T-helper 22 cell (primary cell): ENCODE measurements around the gene HLA-DMA.
A peak's percentile ranks its signal among the peaks of the same experiment; 100 is the strongest.

Experiments
- DNase-seq: peaks from one replicate; pipeline ENCODE4 v3.0.0-alpha.2; 2020; ENCODE audit warnings: low read depth

HLA-DMA gene

DNA sequence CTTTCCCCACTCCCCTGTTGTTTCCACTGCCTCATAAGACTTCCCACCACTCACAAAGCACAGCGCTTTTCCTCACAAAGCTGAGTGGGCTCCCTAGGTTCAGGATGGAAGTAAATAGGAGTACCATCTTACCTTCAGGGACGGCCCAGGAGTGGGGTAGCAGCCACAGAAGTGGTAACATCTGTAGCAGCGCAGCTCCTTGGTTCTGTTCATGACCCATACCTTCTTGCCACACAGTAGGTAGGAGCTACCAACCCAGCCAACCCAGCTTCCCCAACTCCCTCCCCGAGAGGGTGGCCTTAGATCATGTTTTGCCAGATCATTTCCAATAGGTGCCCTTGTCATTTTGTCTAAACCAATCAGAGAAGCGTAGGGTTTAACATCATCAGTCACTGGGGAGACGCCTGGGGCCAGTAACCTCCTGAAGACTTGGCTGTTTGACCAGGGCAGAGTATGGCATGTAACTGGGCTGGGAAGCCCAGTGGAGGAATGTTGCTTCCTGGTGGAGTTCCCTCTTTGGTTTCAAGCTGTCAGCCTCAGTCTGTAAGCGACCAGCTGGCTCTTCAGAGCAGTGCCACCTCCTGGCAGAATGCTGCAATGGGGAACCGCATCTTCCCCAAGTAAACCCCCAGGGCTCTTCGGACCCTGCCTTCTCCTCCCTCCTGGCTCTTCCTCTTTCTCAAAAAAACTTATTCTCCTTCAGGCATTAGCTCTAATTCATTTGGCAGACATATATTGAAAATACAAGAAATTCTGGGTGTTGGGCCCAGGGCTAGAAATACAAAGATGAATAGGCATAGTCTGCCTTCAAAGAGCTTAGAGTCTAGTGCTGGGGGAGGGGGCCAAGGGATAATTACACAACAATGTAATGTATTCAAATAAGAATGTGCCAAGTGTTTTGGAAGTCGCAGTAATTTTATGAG, at the start of gene HLA-DMA:
HLA-DMA (minus strand) TSS at position 281 of the 923 bp plus-strand sequence; CDS start at position 220, 61 bp downstream.
- peak; percentile 71 for DNase-seq

DNA sequence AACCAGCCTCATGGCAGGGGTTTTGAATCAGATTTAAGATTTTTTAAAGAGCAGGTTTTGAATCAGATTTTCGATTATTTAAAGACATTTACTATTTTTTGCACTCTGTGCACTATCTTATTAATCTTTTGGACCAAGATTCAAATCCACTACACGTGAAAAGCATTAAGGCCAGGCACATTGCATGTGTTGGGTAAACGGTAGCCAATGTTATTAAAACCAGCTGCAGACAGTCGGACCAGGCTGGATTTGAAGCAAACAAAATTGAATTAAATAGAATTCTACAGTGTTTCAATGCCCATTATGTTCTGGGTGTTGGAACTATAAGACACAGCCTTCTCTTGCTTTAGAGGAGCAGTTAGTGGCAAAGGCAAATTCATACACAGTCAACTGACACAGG, 48.8 kb upstream of the HLA-DMA start:
- DNase-seq, result no peak

DNA sequence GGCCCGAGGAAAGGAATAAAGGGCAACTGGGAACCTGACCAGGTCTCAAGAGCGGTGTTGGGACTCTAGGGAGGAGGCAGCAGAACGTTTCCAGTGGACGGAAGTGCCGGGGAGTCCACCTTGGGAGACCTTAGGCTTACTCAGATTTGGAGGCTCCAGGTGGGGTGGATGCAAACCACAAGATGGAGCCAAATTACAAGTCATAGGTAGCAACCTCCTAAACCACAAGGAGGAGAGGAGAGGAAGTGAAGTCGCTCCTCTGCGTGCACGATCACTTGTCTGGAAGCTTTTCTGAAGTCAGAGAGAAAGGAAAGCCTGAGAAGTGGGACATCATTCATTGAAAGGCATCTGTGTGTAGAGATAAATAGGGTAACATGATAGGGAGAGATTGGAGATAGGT, 47.2 kb upstream of the HLA-DMA start:
- no peak for DNase-seq

DNA sequence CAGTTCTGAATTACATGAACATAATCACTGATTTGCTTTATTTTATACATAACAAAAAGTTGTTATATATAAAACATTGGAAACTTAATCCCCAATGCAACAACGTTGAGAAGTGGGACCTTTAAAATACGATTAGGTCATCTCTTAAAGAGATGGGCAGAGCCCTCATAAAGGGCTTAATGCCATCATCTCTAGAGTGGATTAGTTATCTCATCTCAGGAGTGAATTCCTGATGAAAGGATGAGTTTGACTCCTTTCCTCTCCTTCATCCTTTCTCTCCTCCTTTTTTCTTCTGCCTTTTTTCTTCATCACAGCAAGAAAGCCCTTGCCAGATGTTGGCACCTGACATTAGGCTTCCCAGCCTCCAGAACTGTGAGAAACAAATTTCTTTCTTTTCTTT, 42.6 kb upstream of the HLA-DMA start:
- no peak for DNase-seq

DNA sequence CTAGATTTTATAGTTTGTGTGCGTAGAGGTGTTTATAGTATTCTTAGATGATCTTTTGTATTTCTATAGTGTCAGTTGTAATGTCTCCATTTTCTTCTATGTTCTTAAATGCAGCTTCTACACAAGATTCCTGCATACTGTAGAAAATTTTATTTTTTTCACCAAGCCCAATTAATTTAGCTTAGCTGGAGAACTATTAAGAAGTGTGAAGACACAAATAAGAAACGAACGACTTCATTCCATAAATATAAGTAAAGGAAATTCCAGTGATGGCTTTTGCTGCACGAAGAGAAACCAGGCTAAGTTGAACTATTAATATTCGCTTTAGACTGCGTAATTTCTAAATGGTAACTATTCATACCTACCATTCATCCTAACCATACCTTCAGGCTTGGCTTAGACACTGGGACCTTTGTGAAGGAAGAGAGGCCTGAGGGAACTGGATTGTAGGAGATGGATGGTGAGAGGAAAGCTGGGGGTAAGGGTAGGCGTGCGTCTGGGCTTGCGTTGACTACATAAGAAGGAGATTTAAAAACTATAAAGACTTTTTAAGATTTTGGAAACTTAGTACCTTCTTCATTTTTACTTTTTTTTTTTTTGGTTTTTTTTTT, 40.6 kb upstream of the HLA-DMA start:
- DNase-seq, result no peak

DNA sequence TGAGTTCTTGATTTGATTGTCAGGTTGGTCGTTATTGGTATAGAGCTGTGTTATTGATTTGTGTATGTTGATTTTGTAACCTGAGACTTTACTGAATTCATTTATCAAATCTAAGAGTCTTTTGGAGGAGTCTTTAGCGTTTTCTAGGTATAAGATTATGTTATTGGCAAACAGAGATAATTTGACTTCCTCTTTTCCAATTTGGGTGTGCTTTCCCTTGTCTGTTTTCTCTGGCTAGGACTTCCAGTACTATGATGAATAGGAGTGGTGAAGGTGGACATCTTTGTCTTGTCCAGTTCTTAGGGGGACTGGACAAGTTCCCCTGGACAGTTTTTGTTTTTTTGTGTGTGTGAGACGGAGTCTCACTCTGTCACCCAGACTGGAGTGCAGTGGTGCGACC, 39.1 kb upstream of the HLA-DMA start:
- DNase-seq, result no peak

DNA sequence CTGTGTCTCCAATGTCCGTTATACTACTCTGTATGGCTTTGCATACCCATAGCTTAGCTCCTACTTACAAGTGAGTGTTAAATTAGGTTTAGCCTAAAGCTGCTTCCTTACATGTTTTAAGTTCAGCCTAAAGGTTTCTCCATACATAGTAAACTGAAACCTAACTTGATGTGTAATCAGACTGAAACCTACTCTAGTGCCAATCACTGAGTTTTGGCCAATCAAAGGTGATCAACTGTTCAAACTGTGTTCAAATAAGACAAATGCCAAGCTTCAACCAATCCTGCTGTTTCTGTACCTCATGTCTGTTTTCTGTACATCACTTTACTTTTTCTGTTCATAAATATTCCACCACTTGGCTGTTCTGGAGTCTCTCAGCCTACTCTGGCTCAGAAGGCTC, 36.5 kb upstream of the HLA-DMA start:
- no peak for DNase-seq

DNA sequence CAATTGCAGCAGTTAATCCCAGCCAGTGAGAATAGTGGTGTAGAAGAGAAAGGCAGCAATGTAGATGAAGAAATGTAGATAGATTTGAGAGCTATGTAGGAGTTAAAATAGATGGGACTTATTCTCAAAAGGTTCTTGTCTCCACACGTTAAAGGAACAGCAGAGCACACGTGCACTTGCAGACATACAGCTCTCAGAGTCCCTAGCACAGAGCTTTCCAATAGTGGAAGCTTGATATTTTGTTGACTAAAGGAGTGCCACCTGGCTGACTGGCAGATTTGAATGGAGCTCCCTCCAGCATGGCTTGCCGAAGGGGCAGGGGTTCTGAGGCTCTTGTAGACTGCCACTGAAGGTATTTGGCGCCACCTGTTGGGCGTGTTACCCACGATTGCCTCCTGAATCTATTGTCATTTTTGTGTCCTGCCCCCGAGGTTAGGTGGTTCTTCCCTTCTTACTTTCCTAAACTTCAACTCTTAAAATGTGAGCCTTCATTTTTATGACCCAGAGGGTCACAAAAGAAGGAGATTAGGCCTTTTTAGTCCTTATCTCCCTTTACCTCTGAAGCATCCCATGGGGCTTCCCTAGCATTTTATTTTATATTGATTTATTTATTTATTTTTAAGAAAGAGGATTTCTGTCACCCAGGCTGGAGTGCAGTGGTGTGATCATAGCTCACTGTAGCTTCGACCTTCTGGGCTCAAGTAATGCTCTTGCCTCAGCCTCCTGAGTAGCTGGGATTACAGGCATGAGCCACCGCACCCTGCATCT, 31.9 kb upstream of the HLA-DMA start:
- DNase-seq, result peak; percentile 70

DNA sequence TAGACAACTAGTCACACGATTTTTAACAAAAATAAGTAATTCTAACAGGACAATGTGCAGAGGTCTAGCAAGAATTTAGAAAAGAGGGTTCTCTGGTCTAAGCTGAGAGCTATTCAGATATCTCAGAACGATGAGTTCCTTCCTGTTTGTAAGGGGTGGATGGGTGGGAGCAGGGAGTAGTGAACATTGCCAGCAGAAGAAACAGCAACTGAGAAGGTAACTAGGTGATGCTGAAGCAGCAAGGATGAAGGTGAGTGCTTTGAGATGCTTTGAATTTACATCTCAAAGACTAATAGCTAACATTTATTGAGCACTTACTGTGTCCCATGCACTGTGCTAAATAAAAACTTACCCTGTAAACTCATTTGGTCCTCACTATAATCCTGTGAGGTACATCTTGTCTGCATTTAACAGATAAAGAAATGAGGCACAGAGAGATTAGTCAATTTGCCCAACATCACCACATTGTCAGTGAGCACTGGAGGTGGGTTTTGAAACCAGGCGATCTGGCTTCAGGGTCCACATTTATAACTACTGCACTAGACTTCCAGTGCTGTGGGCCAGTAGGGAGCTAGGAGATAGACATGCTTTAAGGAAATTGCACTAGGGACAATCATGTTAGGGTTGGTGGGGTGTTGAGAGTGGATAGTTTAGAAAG, 31.2 kb upstream of the HLA-DMA start:
- no peak for DNase-seq

DNA sequence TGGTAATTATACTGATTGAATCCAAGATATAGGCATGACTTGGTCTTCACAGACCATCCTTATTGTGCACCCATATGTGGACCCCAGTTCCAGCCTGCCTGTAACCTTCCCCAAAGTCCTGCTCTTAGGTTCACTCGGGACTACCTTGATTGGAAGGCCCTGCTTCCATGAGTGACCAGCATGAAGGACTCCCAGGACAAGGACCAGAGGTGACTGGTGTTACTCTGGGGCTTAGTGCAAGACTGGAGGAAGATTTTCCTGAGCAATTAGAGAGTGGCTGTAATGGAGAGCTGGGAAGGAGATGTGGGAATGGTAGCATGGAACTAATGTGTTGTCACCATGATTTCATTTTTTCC, 30.6 kb upstream of the HLA-DMA start:
- no peak for DNase-seq

DNA sequence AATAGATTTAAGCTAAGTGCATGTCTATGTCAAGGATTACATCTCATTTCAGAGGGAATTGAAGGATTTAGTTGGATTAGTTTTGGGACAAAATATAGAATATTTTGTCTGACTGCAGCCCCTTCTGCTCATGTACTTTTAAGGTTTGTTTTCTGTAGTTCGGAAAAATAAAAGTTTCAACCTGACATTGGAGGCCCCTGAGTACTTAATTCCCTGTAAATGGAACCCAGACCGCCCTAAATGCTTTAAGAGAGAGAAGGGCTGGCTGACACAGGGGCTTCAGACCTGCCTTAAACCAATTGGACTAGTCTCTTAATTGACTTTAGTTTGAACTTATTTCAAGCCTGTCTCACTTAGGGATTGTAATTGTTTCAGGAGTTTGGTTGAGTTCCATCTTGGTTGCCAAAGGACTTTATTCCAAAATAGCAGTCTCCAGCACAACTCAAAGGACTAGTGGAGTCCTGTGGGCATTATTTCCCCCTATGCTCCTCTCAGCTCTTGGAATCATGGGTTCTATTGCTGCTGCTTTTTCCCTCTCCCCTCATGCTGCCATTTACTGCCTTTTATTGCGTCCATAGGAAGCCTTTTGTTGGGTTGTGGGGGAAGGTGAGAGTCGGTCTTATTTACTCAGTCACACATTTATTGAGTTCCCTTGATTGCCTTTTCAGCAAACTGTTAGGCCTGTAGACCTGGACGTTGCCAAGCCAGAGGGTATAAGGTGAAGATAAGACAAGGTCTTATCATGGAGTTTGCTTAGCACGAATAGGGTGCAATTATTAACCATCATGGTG, 30.0 kb upstream of the HLA-DMA start:
- DNase-seq, result no peak

DNA sequence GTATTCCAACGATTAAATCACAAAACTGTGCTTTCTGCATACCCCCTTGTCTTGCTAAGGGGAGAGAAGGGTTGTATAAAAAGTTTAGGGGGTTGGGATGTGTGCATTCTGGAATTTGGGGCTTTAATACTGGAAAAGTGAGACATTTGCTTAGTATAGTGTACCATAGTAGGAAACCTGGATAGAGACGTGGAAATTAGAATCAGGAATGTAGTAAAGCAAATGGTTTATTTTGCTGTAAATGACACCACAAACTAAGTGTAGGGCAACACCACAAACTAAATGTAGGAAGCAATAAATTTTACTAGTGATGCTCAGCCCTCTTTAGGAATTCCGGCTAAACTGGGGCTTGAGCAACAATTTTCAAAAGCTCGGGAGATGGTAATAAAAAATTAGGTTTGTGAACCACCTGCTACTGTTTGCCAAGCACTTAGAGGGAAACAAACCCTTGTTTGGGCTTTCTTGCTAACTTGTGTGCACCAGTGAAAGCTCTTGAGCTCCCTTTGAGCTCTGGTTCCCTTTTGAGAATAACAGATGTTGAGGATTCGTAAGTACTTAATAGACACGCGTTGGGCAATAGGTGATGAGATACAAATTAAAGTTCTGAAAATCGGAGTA, 29.3 kb upstream of the HLA-DMA start:
- DNase-seq, result no peak

DNA sequence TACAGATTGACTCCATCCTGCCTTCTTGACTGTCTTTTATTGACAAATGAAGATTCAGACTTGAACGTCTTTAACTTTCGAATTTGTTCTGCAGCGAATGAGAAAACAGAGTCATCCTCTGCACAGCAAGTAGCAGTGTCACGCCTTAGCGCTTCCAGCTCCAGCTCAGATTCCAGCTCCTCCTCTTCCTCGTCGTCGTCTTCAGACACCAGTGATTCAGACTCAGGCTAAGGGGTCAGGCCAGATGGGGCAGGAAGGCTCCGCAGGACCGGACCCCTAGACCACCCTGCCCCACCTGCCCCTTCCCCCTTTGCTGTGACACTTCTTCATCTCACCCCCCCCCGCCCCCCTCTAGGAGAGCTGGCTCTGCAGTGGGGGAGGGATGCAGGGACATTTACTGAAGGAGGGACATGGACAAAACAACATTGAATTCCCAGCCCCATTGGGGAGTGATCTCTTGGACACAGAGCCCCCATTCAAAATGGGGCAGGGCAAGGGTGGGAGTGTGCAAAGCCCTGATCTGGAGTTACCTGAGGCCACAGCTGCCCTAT, 27.7 kb upstream of the HLA-DMA start:
- no peak for DNase-seq

DNA sequence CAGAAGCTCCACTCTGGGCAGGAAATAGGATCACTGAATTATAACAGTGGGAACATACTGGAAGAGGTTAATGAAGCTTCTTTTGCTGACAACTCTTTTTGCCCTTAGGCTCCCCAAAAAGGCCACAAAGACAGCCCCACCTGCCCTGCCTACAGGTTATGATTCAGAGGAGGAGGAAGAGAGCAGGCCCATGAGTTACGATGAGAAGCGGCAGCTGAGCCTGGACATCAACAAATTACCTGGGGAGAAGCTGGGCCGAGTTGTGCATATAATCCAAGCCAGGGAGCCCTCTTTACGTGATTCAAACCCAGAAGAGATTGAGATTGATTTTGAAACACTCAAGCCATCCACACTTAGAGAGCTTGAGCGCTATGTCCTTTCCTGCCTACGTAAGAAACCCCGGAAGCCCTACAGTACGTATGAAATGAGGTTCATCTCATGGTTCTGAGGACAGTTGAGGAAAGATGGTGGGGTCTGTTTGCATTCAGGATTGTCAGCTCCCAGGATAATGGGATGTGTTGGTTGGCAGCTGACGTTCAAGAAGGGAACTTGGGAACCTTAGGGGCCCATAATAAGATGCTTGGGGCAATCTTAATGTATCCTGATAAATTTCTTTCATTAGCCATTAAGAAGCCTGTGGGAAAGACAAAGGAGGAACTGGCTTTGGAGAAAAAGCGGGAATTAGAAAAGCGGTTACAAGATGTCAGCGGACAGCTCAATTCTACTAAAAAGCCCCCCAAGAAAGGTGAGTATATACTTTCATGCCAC, 27.0 kb upstream of the HLA-DMA start:
- DNase-seq, result no peak

DNA sequence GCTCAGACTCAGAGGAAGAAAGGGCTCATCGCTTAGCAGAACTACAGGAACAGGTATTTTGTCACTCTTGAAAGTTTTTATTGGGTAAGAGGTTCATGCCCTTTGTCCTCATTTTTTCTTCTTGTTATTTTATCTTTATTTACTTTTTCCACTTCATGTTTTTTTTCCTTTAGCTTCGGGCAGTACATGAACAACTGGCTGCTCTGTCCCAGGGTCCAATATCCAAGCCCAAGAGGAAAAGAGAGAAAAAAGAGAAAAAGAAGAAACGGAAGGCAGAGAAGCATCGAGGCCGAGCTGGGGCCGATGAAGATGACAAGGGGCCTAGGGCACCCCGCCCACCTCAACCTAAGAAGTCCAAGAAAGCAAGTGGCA, 25.0 kb upstream of the HLA-DMA start:
- DNase-seq, result no peak

DNA sequence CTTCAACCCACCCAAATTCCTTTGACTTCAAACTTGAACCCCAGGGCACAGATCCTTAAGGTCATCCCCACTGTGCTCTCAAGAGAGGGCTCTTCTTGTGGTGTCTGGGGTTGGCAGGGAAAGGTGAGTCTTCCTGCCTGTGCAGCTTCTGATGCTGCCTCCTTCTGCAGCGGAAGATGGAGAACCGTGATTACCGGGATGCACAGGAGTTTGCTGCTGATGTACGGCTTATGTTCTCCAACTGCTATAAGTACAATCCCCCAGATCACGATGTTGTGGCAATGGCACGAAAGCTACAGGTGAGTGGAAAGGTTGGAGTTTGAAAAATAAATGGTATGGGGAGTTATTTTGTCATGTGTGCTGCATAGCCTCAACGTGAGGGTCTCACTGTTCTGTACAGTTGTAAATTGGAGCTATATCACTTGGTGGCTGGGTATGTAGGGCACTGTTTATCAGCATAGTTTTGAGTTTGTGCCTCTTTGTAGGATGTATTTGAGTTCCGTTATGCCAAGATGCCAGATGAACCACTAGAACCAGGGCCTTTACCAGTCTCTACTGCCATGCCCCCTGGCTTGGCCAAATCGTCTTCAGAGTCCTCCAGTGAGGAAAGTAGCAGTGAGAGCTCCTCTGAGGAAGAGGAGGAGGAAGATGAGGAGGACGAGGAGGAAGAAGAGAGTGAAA, 24.5 kb upstream of the HLA-DMA start:
- DNase-seq, result no peak

DNA sequence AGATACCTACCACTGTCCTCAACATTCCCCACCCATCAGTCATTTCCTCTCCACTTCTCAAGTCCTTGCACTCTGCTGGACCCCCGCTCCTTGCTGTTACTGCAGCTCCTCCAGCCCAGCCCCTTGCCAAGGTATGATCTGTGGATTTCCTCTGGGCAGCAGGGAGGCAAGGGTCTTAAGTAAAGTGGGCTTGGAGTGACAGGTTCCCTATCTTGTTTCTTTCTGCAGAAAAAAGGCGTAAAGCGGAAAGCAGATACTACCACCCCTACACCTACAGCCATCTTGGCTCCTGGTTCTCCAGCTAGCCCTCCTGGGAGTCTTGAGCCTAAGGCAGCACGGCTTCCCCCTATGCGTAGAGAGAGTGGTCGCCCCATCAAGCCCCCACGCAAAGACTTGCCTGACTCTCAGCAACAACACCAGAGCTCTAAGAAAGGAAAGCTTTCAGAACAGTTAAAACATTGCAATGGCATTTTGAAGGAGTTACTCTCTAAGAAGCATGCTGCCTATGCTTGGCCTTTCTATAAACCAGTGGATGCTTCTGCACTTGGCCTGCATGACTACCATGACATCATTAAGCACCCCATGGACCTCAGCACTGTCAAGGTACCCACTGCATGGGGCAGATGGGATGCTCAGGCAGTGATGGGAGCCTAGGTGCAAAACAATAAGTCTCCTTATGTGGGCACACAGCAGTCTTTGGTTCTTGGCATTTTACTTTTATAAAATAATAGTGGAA, 23.6 kb upstream of the HLA-DMA start:
- no peak for DNase-seq

DNA sequence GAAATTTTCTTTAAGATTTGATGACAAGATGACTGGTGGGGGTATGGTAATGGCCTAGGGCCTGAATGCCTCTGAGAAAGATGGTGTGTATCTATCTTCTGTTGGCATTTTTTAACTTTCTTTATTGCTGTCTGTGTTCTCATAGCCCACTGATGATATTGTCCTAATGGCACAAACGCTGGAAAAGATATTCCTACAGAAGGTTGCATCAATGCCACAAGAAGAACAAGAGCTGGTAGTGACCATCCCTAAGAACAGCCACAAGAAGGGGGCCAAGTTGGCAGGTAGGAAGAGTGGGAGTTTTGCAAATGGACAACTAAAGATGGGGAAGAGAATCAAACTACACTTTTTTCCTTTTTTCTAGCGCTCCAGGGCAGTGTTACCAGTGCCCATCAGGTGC, 23.0 kb upstream of the HLA-DMA start:
- DNase-seq, result no peak
